OCI-M1 (cell line): ENCODE data around the gene HSPA12A.

Source experiments
- DNase-seq: peaks from one replicate; lab custom pipeline; 2025; lab: John Stamatoyannopoulos, UW

Gene HSPA12A

DNA sequence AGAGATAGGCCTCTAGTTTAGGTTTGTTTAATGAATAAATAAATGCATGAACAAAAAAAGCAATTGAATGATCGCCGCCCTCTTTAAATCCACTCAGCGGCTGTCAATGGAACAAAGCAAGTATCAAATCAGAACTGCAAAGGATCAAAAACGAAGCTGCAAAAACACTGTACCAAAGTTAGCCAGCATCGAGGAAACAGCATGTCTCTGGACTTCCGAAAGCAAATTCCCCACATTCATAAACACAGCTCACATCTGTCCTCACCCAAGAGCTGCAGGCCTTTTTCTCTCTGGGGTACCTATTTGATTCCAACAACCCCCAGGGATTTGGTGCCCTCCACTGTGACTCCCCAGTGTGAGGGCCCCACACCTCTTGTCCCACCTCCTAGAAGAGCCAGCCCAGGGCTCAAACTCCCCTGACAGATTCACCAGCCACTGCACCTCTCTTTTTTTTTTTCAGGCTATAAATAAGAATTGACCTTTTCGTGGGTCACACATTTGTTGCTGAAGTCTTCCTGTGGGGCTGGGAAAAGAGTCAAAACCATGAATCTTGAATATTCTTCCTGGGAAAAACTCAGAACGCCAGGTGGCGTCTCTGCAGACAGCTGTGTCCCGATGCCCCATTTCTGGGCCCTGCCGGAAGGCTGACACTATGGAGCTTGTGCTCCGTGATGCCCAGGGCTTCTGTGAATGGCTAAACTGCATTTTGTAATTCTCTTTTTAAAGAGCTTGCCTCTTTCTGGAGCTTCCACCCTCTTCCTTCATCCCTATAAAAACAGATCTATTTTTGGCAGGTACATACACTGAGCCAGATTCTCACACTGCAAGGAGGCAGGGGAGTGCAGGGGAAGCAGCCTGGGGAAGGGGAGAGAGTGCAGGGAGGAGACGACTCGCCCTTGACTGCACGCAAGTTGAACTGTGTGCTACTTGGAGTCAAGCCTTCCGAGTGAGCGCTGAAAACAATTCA is 51.7 kb downstream of the HSPA12A start:
- no peak for DNase-seq

DNA sequence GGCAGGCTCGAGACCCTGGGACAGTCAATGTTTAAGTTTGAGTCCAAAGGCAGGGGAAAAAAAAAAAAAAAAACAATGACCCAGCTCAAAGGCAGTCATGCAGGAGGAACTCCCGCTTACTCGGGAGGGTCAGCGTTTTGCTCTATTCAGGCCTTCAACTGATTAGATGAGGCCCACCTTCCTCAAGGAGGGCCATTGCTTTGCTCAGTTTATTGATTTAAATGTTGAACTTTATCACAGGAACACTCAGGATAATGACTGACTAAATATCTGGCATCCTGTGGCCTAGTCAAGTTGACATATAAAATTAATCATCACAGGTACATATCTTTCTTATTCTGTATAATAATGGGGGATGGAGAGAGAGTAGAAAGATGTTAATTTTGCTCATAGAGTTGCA is 52.6 kb downstream of the HSPA12A start:
- DNase-seq = no peak

DNA sequence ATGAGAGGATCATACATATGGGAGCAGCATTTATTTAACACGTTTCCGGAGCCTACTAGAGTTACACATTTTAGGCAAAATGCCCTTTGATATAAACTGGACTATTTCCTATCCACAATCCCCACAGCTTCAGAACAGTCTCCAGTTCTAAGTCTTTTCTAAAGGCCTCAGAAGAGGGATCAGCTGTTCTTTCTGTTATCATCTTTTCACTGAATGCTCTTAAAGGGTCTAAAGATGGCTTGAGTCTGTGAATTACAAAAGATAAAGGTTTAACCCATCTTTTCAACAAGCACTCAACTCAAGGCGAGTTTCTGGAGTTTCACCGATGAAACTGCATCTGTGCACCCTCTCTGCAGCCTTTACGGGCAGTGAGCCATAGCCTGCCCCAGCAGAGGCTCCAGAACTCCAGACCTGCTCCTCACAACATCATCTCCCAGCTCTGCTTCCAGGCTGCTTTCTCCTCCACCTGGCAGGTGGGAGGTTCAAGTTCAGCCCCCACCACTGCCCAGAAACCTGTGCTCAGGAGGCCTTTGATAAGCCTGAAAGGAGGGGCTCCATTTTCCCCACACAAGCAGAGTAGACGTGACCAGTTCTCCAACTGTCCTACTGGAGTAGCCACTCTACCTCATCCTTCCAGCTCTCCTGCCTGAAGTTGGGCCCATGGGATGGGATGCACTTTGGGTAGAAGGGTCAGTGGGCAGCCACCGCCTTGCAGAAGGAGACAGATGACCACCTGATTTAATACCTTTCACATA is 53.4 kb downstream of the HSPA12A start:
- DNase-seq = no peak

DNA sequence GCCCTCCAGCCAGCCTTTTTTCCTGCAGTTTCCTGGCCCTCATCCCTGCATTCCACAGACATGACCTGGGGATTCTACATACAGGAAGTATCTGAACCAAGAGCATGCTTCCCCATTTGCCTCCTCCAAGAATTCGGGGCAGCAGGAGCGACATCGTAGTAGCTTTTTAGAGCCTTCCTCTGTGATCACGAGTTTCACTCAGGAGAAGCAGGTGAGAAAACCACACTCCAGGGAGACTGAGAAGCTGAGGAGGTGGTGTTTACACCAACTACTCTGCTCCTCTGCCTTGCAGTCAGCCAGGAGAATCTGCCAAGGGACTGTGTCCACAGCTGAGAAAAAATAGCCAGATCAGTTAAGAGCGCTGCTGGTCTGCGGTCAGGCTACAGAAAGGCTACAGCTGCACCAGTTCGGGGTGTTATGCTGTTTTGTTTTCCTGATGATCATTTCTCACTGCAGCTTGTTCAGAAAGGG is 54.1 kb downstream of the HSPA12A start:
- peak; percentile 75 for DNase-seq

DNA sequence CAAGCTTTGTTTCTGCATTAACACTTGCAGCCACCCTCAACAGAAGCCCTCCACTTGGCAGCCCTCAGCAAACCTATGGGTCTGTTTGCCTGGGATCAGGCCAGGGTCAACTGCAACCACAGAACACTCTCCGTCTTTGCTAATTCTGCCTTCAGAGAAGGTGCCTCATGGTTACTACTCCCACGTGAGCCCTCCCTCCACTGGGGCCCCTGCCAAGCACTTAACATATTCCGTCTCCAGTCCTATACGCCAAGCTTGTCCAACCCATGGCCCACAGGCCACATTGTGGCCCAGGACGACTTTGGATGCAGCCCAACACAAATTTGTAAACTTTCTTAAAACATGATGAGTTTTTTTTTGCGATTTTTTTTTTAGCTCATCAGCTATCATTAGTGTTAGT is 54.7 kb downstream of the HSPA12A start:
- no peak for DNase-seq

DNA sequence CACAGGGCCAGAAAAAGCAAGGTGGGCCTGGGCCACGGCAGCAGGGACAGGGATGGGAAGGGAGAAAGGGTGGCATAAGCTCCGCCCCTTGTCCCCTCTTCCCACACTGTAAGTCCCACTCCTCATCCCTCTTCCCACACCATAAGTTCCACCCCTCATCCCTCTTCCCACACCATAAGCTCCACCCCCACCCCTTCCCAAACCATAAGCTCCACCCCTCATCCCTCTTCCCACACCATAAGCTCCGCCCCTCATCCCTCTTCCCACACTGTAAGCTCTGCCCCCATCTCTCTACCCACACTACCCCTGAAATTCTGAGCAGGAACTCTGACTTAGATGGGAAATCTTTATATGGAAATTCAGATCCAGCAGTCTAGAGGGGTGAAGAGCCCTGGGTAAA is 55.7 kb downstream of the HSPA12A start:
- no peak for DNase-seq

DNA sequence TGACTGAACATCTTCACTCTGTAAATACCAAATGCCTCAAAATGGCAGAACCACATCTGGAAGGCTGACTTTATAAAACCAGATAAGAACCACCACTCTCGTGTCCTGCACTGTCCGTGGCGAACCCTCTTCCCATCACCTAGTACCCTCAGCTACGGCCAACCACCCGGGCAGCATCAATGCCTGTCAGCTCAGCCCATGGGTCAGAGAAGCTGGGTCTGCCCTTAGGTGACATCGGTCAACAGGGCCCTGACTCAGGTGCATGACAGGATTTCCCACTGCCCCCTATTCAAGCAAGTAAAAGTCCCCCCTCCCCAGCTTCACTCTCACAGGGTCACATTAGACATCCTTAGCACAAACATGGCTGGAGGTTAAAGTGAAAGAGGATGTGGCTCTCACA is 56.6 kb downstream of the HSPA12A start:
- DNase-seq = no peak

DNA sequence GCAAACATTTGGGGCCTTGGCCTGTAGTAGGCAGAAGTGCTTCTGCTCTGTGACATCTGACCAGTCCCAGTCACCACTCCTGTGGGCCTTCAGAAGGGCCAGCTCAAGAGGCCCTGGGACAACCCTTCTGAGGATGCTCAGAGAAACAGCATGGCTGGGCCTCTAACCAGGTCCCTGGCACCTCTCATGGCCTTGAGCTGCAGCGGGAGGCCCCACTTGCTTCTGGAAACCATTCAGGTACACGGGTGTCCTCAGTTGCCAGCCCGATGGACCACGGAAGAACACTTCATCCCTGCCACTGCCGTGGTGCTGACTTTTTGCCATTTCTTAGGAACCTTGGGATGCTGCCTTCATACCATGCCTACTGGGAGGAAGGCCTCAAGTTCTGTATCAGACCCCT is 57.6 kb downstream of the HSPA12A start:
- no peak for DNase-seq

DNA sequence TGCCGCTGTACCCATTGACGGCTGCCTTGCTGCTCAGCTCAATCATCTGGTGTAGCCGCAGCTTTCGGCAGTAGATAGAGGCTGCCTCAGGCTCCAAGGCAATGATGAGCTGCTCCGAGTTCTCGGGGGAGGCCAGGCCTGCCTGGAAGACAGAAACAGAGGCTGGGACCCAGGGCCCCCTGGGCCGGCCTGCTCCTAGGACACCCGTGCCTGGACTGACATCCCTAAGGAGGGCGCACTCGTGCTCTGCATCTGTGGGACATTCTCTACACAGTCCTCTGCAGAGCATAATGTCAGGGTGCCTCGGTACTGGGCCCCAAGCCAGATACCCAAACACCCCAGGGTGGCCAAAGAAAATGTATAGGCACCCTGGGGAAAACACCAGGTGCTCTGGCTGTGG is 58.5 kb downstream of the HSPA12A start:
- no peak for DNase-seq

DNA sequence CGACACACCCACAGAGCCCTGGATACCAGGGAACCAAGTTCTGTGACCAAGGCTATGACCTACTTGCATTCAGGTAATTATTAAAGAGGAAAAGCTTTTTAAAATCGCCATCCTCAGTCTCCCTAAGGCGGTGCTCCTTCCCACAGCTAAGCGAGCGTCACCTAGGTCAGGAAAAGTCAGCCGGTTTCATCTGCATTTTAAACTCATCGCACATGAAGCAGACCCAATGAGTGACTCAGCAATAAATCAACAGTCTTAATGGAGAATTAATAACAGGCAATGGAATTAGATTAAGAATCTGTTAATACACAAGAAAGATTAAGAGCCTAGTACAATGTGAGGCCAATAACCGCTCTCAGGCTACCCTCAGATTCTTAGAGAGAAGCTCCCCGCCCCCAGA is 59.2 kb downstream of the HSPA12A start:
- DNase-seq = no peak

DNA sequence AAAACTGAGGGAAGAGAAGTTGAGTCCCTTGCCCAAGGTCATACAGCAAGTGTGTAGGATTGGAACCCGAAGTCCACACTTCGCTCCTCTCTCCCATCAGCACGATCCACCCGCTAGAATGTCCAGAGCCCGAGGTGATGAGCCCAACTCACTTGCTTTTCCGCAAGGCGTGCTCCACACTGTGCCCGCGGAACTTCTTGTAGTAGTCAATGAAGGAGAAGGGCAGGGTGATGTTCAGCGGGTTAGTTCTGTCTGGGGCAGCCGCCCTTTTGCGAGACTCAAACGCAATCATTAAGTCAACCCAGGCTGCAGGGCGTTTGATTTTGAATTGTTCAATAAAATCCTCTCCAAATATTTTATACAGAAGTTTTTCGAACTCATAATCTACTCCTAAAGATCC is 63.0 kb downstream of the HSPA12A start:
- no peak for DNase-seq

DNA sequence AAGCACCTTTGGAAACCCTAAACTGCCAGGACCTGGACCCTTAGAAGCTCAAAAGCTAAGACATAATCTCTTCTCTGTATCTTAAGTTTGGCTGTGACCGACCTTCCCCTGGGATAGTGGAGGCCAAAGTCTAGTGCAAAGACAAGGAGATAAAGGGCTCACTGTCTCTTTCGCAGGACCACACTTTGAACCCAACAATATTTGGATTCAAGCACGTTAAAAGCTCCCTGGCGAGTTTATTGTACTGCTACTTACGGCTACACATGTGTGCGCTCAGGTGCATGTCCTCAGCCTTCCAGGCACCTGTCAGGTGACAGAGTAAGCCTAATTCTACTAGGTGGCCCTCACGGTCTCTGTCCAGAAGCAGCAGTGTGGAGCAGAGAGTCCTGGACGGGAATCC is 65.7 kb downstream of the HSPA12A start:
- no peak for DNase-seq

DNA sequence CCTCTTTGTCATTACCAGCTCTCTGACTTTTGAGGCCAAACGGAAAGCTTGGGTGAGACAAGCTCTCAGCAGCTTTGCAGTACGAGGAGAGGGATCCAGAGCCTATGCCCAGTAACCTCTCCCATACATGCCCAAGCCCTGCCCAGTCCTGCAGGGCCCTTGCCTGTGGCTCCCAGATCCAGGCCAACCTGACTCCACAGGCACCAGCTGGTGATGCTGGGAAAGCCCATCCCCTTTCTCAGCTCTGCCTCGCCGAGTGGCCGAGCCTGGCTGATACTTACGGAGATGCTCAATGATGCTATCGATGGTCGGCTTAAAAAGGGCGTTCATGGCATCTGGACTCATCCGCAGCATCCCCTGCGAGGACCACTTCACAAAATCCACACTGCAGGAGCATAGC is 66.2 kb downstream of the HSPA12A start:
- DNase-seq = no peak

DNA sequence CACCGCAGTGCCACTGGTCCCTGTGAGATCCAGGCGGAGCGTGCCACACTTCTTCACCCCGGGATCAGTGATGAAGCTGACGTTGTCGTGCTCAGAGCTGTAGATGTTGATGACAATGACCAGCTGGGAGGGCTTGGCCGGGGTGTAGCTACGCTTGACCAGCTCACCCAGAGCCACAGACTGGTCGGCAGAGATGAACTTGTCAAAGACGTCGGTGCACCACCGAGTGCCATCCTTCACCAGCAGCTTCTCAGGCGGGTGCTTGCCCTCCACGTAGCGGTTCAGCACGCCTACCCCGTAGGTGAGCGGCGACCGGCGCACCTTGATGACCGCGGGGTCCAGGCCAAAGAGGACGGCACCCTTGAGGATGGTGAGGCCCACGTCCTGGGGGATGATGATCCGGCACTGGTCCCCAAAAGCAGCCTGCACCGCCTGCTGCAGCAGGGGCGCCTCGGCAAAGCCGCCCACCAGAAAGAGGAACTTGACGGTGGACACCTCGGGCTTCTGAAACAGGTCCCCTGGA is 67.4 kb downstream of the HSPA12A start:
- DNase-seq = no peak

DNA sequence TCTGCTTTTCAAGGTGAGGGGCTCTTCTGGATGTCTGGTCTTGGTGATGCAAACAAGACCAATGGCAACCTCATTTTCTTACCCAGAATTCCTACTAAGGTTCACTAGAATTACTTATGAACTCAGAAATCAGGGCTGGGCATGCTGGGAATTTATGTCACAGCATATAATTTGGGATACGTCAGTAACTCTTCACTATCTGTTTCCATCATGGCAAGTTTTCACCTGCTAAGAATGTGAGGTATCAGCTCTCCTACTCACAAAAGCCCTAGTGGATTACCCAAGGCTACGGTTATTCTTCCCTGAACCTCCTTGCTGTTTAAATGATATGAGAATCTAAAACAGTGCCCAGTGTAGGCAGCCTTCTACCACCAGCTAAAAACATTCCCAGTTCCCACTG is 68.5 kb downstream of the HSPA12A start:
- DNase-seq = no peak

DNA sequence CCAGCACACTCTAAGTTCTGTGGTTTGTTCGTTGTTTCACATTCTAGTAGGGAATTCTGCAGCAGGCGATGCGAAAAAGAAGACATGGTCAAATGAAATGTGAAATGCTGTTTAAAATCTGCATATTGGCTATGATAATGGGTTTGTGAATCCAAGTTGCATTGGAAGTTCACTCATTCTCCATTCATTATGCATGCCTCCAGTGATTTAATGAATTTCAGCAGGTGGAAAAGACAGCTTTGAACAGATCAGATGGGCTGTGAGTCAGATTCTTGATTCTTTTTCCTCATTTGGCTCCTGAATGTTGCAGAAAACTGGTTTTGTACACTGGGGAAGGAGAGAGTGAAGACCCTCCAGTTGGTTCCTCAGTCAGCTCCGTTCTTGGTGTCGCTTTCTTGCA is 69.5 kb downstream of the HSPA12A start:
- no peak for DNase-seq

DNA sequence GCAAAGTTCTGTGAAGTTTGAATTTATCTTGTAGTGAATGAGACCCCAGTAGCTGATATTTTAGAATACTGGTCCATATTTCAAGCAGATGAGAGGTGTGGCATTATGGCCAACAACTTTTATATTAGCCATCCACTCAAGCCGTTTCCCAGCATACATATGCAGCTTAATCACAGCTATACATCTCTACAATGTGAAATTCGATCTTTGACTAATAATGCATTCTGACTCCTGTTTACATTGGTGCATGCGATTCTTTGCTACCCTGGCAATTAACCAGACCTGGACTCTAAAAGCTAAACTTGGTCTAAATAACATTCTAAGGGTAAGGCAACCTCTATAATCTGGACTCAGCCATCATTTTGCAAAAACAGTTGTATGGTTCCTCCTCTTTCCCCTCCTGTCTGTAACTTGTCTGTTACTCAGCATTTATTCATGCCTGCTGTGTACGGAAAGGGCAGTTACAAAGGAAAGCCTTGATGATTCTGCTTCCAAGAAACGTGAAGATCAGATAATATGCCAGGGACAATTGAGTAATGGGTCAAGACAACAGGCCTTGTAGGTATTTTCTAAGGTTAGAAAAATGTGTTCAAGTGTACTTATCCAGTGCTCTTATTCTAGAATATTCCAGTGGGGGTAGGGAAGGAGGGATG is 71.0 kb downstream of the HSPA12A start:
- peak; percentile 6 for DNase-seq

DNA sequence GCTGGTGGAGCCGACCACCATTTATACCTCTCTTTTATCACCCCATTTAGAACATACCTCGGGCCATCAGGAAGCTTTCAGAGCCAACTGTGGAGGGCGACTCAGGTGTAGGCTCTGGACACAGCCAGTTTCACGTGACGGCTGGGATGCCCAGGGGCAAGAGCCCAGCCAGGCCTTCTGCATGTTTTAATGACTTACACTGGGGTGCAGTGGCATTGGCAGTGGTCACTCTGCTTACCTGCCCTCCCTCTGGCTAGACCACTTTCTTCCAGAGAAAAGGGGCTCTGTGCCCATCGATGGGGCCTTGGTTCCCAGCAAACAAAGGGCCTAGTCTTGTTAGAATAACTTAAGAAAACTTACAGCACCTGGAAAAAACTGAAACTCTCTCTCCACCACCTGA is 71.7 kb downstream of the HSPA12A start:
- DNase-seq = no peak

DNA sequence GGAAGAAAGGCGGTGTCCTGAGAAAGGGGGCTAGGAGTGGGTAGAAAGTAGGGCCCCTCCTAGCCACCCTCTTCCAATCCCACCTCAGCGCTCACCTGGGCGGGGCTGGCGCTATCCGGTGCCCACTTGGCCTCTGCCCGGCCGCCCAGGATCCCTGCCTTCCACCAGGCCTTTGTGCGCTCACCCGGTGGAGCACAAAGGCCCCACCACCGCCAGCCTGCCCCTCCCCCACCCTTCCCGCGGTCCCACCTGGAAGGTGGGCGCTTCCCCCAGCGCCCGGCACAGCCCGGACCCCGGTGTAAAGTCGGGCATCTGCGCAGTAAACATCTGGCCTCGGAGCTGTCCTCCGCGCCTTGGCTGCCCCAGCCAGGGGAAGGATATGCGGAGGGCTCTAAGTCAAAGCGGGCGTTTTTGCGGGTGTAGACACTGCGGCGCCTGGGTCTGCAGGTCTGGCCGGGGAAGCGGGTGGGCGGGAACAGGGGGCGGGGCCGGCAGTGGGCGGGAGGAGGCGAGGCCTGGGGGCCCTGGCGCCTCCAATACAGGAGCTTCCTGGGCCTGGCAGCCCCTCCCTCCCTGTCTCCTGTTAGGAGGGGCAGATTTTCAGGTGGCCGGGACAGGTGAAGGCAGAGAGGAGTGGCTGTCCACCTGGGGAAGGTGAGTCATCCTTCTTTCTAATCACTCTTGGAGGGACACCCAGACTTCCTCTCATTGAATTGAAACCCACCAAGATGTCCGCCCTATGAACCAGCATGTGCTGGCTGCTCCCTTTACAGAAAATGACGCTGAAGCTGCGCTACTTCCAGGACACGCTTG is 72.3 kb downstream of the HSPA12A start:
- DNase-seq = no peak

DNA sequence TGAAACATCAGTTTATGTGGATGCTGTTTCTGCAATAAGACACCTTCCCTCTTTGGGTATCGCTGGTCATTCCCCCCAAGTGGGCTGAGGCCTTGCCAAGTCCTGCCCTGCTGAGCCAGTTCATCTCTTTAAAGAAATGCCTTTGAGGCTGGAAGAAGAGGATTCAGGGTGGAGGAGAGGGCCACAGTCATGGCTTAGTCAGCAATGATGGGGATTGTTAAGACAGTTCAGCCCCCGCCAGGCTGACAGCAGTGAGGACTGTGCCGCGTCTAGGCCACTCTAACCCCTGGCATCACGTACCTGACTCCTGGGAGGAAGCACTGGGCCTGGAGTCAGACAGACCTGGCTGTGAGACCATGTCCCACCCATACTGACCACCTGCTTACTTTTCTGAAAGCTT is 73.3 kb downstream of the HSPA12A start:
- DNase-seq = no peak

DNA sequence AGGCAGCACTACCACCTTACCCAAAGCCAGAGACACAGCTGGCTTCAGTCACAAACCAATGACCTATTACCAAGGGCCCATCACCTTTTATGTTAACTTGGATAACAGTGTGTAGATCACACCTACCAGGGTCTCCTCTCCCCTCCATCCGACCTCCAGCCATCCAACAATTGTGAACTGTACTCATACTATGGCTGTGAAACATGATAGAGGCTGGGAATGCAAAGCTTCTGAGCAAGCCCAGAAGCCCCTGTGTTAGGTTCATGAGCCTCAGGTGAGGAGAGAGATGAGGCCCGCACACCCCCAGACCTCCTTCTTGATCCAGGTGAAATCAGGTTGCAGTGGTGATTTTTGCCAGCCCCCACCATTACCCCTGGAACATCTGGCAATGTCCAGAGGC is 73.9 kb downstream of the HSPA12A start:
- no peak for DNase-seq

DNA sequence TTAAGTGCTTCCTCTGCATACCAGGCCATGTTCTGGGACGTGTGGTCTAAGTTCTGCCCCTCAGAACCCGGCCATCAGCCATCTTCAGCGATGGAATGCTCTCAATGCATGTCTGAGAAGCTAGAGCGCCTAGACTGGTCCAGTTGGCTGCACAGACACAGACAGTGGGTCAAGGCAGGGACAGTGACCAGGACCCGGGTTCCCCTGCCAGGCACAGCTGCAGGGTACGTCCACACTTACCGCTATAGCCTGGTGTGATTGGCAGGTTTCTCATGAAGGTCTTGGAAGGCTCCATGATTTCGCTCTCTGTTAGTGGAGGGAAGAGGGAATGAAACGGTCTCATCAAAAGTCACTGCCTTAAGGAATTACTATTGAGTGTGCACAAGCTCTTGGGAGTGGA is 74.3 kb downstream of the HSPA12A start:
- DNase-seq = no peak
